Tibial nerve (tissue), 4 donors: ENCODE results near the gene GATAD2A.
A peak's percentile ranks its signal among the peaks of the same experiment; 100 is the strongest.

Source experiments
- CTCF ChIP-seq, 5 experiments: fragments of 200-600 bp in 3 of 5; fragments of 450-650 bp in 2 of 5; sonication (generic) in 3 of 5; IDR thresholded peaks; one replicate each; pipeline ENCODE4 v1.5.1; 2016 to 2019; ENCODE audit warnings: antibody characterized with exemption in 5 of 5, mild to moderate bottlenecking in 3 of 5, moderate library complexity in 2 of 5
- EP300 ChIP-seq, 2 donors: sonication (generic); formaldehyde crosslinking; IDR thresholded peaks; one replicate each; pipeline ENCODE4 v1.6.1; 2017; ENCODE audit warnings: antibody characterized with exemption in 2 of 2, mild to moderate bottlenecking in 1 of 2
- POLR2A ChIP-seq, 2 donors: fragments of 450-650 bp; IDR thresholded peaks; one replicate each; pipeline ENCODE4 v1.6.1; 2017; ENCODE audit warnings: antibody characterized with exemption in 2 of 2, mild to moderate bottlenecking in 2 of 2, moderate library complexity in 2 of 2

- TF ChIP-seq POLR2A (IDR thresholded peaks at IDR 0.05), result peak in 1 of 2 donors; percentile 15
- no peak for TF ChIP-seq CTCF (IDR thresholded peaks at IDR 0.05)
- TF ChIP-seq EP300 (IDR thresholded peaks at IDR 0.05), result peak in 1 of 2 donors; percentile 51
Measured at GRCh38 chr19:19372656-19373416, 32.6 kb upstream of the GATAD2A start.
